Measurements from ENCODE around the gene LAMB3. TPM values are rescaled to one million over a fixed set of nuclear protein-coding genes. Genes with fewer than 3 reads are reported as not detected.
A peak's percentile ranks its signal among the peaks of the same experiment; 100 is the strongest.

The LAMB3 gene
- total RNA-seq, 2 donors from 2014 or later, result 4.7 to 11.1 TPM

DNA sequence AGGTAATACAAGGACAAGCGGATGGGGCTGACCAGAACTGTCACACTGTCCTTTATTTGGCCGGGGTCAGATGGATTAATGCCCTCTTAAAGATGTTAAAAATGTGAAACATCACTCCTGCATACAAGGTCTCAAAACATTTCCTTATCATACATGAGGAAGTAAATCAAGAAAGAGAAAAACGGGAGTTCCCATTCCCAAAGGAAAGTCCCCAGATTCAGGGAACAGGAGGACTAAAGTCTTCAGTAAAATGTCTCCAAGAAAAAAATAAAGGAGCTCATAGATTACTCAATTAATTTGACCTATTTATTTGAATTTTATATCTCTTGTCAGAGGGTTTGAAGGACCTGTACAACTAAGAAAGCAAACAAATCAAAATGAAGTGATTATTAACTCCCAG is 39.0 kb upstream of the LAMB3 start:
- no peak overlapping the region for H3K27ac ChIP-seq
- TF ChIP-seq, protein P1, sequence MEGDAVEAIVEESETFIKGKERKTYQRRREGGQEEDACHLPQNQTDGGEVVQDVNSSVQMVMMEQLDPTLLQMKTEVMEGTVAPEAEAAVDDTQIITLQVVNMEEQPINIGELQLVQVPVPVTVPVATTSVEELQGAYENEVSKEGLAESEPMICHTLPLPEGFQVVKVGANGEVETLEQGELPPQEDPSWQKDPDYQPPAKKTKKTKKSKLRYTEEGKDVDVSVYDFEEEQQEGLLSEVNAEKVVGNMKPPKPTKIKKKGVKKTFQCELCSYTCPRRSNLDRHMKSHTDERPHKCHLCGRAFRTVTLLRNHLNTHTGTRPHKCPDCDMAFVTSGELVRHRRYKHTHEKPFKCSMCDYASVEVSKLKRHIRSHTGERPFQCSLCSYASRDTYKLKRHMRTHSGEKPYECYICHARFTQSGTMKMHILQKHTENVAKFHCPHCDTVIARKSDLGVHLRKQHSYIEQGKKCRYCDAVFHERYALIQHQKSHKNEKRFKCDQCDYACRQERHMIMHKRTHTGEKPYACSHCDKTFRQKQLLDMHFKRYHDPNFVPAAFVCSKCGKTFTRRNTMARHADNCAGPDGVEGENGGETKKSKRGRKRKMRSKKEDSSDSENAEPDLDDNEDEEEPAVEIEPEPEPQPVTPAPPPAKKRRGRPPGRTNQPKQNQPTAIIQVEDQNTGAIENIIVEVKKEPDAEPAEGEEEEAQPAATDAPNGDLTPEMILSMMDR (IDR thresholded peaks at IDR 0.05), result no peak
- no peaks in the 10 kb centered on the region for H3K9me3 ChIP-seq
- H3K4me1 ChIP-seq, result peaks cover 0 to 37% of the 10 kb centered on the region in 2 donors
- H3K36me3 ChIP-seq, result no peaks in the 10 kb centered on the region
- no peaks in the 10 kb centered on the region for H3K27me3 ChIP-seq
- H3K4me3 ChIP-seq, result no peak overlapping the region
- no peak for DNase-seq (ENCODE audit: low spot score)

DNA sequence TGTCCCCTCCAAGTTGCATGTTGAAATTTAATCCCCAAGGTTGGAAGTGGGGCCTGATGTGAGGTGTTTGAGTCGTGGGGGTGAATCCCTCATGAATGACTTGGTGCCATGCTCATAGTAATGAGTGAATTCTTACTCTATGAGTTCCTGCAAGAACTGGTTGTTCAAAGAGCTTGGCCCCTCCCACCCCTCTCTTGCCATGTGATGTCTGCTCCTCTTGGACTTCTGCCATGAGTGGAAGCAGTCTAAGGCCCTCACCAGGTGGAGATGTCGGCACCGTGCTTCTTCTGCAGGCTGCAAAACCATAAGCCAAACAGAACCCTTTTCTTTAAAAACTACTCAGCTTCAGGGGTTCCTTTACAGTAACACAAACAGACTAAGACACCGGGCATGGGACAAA is 37.3 kb upstream of the LAMB3 start:
- Histone ChIP-seq H3K4me1 (peaks cover 0 to 42% of the 10 kb centered on the region in 2 donors), H3K27me3 (no peaks in the 10 kb centered on the region), H3K4me3 (no peak overlapping the region), H3K27ac (no peak overlapping the region), H3K36me3 (no peaks in the 10 kb centered on the region), H3K9me3 (no peaks in the 10 kb centered on the region)
- DNase-seq (ENCODE audit: low spot score), result no peak
- TF ChIP-seq, protein P1 (IDR thresholded peaks at IDR 0.05), result no peak

DNA sequence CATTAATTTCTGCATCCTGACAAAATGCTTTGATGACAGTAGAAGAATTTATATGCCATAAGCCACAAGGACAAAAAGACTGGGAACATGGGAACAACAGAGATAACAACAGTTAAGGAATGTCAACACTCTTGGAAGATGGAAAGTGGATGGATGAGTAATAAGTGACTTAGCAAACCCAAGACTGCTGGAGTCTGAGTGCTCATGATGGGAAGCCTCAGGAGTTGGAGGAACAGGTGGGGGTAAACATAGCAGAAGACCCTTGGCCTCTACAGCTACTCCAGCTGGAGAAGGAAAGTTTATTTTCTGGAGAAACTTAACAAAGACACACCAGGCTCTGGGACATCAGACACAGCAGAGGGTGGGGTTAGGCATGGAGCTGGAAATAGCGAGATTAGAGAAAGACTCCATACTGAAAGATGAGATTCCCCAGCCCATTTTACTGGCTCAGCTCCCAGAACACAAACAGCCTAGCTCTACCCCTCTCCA is 36.6 kb upstream of the LAMB3 start:
- Histone ChIP-seq H3K4me3 (no peak overlapping the region), H3K9me3 (no peaks in the 10 kb centered on the region), H3K36me3 (no peaks in the 10 kb centered on the region), H3K4me1 (peaks cover 0 to 42% of the 10 kb centered on the region in 2 donors), H3K27me3 (no peaks in the 10 kb centered on the region), H3K27ac (peak overlapping the region in 1 of 2 donors; percentile 47)
- DNase-seq (ENCODE audit: low spot score), result no peak
- TF ChIP-seq, protein P1 (IDR thresholded peaks at IDR 0.05), result no peak

DNA sequence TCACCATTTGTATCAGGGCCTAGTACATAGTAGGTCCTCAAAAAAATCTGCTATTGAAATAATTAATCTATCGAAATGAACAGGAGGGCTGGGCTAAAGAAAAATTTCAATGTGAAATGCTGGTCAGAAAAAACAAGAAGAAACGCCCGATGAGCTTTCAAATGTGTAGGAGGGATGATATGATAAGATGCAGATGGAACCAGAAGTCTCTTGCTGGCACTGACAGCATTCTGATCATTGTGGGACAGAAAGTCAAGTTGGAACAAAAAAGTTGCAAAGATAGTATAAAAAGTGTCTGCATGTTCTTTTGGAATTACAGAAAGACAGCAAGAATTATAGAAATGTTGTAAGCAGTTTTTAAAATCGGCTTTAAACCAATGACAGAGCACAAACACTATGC is 34.1 kb upstream of the LAMB3 start:
- H3K4me1 ChIP-seq, result peaks cover 0 to 33% of the 10 kb centered on the region in 2 donors
- DNase-seq (ENCODE audit: low spot score), result no peak
- H3K9me3 ChIP-seq, result no peaks in the 10 kb centered on the region
- H3K4me3 ChIP-seq, result no peak overlapping the region
- H3K27ac ChIP-seq, result peak overlapping the region in 1 of 2 donors; percentile 39
- H3K36me3 ChIP-seq, result no peaks in the 10 kb centered on the region
- H3K27me3 ChIP-seq, result no peaks in the 10 kb centered on the region
- TF ChIP-seq, protein P1 (IDR thresholded peaks at IDR 0.05), result no peak

DNA sequence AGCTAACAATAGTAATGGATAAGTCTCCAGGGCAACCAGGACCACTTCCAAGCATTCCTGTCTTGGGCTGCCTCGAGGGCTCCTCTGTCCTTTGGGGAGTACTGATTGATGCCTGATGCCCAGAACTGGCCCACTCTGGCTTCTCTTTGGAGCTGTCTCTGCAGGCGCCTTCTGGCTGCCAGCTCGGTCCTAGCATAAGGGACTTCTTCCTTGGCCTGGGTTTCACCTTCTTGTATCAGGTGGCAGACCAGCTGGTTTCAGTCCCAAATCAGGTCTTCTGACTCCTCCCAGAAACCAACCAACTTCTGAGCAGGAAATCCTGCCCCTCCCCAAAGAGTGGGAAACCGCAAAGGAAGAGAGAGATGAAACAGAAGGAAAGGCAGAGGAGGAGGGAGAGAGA is 33.6 kb upstream of the LAMB3 start:
- H3K27me3 ChIP-seq, result no peaks in the 10 kb centered on the region
- H3K4me1 ChIP-seq, result peaks cover 0 to 33% of the 10 kb centered on the region in 2 donors
- TF ChIP-seq, protein P1 (IDR thresholded peaks at IDR 0.05), result no peak
- no peak overlapping the region for H3K4me3 ChIP-seq
- no peaks in the 10 kb centered on the region for H3K9me3 ChIP-seq
- H3K36me3 ChIP-seq, result no peaks in the 10 kb centered on the region
- DNase-seq (ENCODE audit: low spot score), result no peak
- no peak overlapping the region for H3K27ac ChIP-seq

DNA sequence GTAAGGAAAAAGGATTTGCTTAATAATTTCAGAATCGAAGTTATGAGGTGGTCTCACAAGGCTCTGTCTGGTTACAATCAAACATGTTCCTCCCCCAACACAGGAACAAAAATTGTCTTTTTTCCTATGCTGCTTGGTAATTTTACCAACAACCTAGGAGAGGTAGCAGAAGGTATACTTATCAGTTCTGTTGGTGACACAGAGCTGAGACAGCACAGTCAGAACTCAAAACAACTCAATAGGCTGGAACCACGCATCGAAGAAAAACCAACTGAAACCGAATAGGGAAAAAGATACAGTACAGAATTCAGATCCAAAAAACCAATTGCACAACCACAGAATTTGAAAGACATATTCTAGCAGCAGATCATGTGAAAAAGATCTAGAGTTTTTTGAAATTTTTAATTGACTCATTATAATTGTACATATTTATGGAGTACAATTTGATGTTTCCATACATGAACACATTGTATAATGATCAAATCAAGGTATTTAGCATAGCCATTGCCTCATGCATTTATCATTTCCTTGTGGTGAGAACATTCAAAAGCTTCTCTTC is 26.8 kb upstream of the LAMB3 start:
- H3K4me3 ChIP-seq, result no peak overlapping the region
- no peaks in the 10 kb centered on the region for H3K36me3 ChIP-seq
- DNase-seq (ENCODE audit: low spot score), result no peak
- no peaks in the 10 kb centered on the region for H3K27me3 ChIP-seq
- no peaks in the 10 kb centered on the region for H3K9me3 ChIP-seq
- peaks cover 0 to 24% of the 10 kb centered on the region in 2 donors for H3K4me1 ChIP-seq
- TF ChIP-seq, protein P1 (IDR thresholded peaks at IDR 0.05), result no peak
- H3K27ac ChIP-seq, result peak overlapping the region in 1 of 2 donors; percentile 38

All from right atrium auricular region (tissue), 2 donors.